HEK293T (cell line): Measurements from ENCODE around the gene AASS.

Source experiments
- ARNT ChIP-seq: fragments of 450-650 bp; IDR thresholded peaks from 2 replicates; pipeline ENCODE4 v1.6.1; 2017; ENCODE audit warnings: mild to moderate bottlenecking
- ELF4 ChIP-seq: fragments of 450-650 bp; IDR thresholded peaks from 2 replicates; pipeline ENCODE4 v1.6.1; 2017; ENCODE audit warnings: antibody characterized with exemption
- FOXA1 ChIP-seq: fragments of 450-650 bp; IDR thresholded peaks from 2 replicates; pipeline ENCODE4 v1.6.1; 2016; ENCODE audit warnings: mild to moderate bottlenecking
- HDGF ChIP-seq: fragments of 450-650 bp; IDR thresholded peaks from 2 replicates; pipeline ENCODE4 v1.6.1; 2017; ENCODE audit warnings: antibody characterized with exemption, borderline replicate concordance
- NFRKB ChIP-seq: fragments of 450-650 bp; IDR thresholded peaks from 2 replicates; pipeline ENCODE4 v1.6.1; 2016; ENCODE audit warnings: mild to moderate bottlenecking, moderate library complexity
- SP1 ChIP-seq: fragments of 450-650 bp; IDR thresholded peaks from 2 replicates; pipeline ENCODE4 v1.6.1; 2017
- SUZ12 ChIP-seq: fragments of 450-650 bp; IDR thresholded peaks from 2 replicates; pipeline ENCODE4 v1.6.1; 2016; ENCODE audit warnings: mild to moderate bottlenecking

- TF ChIP-seq FOXA1 (no peak), SUZ12 (no peak), ARNT (no peak), HDGF (no peak), ELF4 (no peak), NFRKB (no peak), SP1 (no peak)
Measured at GRCh38 chr7:122055073-122055472, 89.0 kb downstream of the AASS start.
